OCI-LY7 (cell line): ENCODE measurements around the gene OXLD1. TPM values are rescaled to one million over a fixed set of nuclear protein-coding genes. Genes with fewer than 3 reads are reported as not detected.

Source experiments
- BruUV-seq: library from RNA; stranded (reverse); fragments of 400-500 nt; replicated peaks from 2 replicates; lab custom pipeline; 2021; lab: Mats Ljungman, UMichigan
- CTCF ChIA-PET: fragments of 300-600 bp; sonication (Branson Sonifier 250); formaldehyde crosslinking; loops from one replicate; lab custom pipeline; 2022; ENCODE audit warnings: antibody characterized with exemption; ENCODE audit not compliant: unreplicated experiment; lab: Charles Lee
- POLR2A ChIA-PET: fragments of 300-600 bp; sonication (Branson Sonifier 250); formaldehyde crosslinking; loops from one replicate; lab custom pipeline; 2022; ENCODE audit warnings: antibody characterized with exemption; lab: Charles Lee
- DNase-seq: peaks from one replicate; pipeline ENCODE4 v3.0.0-alpha.2; 2015; ENCODE audit warnings: low spot score
- H2AFZ ChIP-seq: fragments of 200-600 bp; sonication (generic), shearing (Covaris generic); 2 replicates; pipeline ENCODE4 v1.6.1; 2014; ENCODE audit warnings: mild to moderate bottlenecking, antibody characterized with exemption, low read length, moderate library complexity
- H3K27ac ChIP-seq: fragments of 200-600 bp; sonication (generic); 2 replicates; pipeline ENCODE4 v1.5.1; 2014; ENCODE audit warnings: mixed run types, low read depth, mild to moderate bottlenecking, moderate library complexity, low read length, inconsistent platforms; ENCODE audit not compliant: poor library complexity, severe bottlenecking
- H3K36me3 ChIP-seq: fragments of 200-600 bp; sonication (generic); 2 replicates; pipeline ENCODE4 v1.6.1; 2014; ENCODE audit warnings: mild to moderate bottlenecking, antibody characterized with exemption, low read length, moderate library complexity, mixed read lengths; ENCODE audit not compliant: insufficient read depth
- H3K4me1 ChIP-seq: fragments of 200-600 bp; sonication (generic); 2 replicates; pipeline ENCODE4 v1.5.1; 2014; ENCODE audit warnings: mild to moderate bottlenecking, low read length; ENCODE audit not compliant: insufficient read depth, poor library complexity, severe bottlenecking
- H3K4me2 ChIP-seq: fragments of 200-600 bp; sonication (generic); 2 replicates; pipeline ENCODE4 v1.6.1; 2014; ENCODE audit warnings: mild to moderate bottlenecking, low read length
- H3K4me3 ChIP-seq: fragments of 200-600 bp; sonication (generic); 2 replicates; pipeline ENCODE4 v1.5.1; 2014; ENCODE audit warnings: mild to moderate bottlenecking, low read depth, low read length; ENCODE audit not compliant: poor library complexity, severe bottlenecking
- H3K79me2 ChIP-seq: fragments of 200-600 bp; sonication (generic); 2 replicates; pipeline ENCODE4 v1.6.1; 2016; ENCODE audit warnings: low read depth, mild to moderate bottlenecking, low read length, moderate library complexity, mixed read lengths; ENCODE audit not compliant: insufficient read depth
- H3K9me2 ChIP-seq: fragments of 200-600 bp; sonication (generic); 2 replicates; pipeline ENCODE4 v1.6.1; 2016; ENCODE audit warnings: mild to moderate bottlenecking, low read length, mixed read lengths; ENCODE audit not compliant: insufficient read depth
- H3K9me3 ChIP-seq: fragments of 200-600 bp; sonication (generic); 2 replicates; pipeline ENCODE4 v1.6.1; 2014; ENCODE audit warnings: mild to moderate bottlenecking, mixed run types, low read length, mixed read lengths
- H4K20me1 ChIP-seq: fragments of 200-600 bp; sonication (generic); 2 replicates; pipeline ENCODE4 v1.6.1; 2014; ENCODE audit warnings: mild to moderate bottlenecking, antibody characterized with exemption, low read length, moderate library complexity, mixed read lengths; ENCODE audit not compliant: insufficient read depth
- EZH2phosphoT487 ChIP-seq: fragments of 200-600 bp; sonication (generic); IDR thresholded peaks from 2 replicates; pipeline ENCODE4 v1.6.1; 2018; ENCODE audit warnings: low read depth, borderline replicate concordance, mild to moderate bottlenecking, mixed run types, antibody characterized with exemption, low read length, moderate library complexity, mixed read lengths
- intact Hi-C: fragments of 100-400 bp; cut with micrococcal nuclease; formaldehyde crosslinking; loops from one replicate; pipeline ENCODE4 v1.10.0; 2022; ENCODE audit not compliant: unreplicated experiment
- total RNA-seq, 2 experiments: library from RNA; depleted of rRNA in 1 of 2; stranded (reverse); fragments of >200 nt in 1 of 2; shearing (Covaris generic) in 1 of 2; gene quantifications; 2 replicates each; pipeline ENCODE4 v1.2.3, GENCODE V29; 2014 to 2022
- TF ChIP-seq, protein P1 (sequence below): fragments of 200-600 bp; sonication (generic); conservative IDR thresholded peaks from 2 replicates; pipeline ENCODE4 v1.5.1; 2014; ENCODE audit warnings: mild to moderate bottlenecking, antibody characterized with exemption, low read length, moderate library complexity, mixed read lengths

OXLD1 gene
- total RNA-seq, 2 experiments from 2014 or later: 116 to 151 TPM

GRCh38 chr17:81713004-81713555 lies 46.7 kb upstream of the OXLD1 start:
- intact Hi-C loops: loop anchor here (2.0 kb wide), 1 partner anchor 214 kb away; the partner anchor contains the start of gene MAFG
- Histone ChIP-seq H3K27ac (peak overlapping the region; percentile 28), H3K9me2 (no peaks in the 10 kb centered on the region), H3K79me2 (peaks cover 8% of the 10 kb centered on the region; the same call in 1 of the 2 replicates), H3K9me3 (no peaks in the 10 kb centered on the region), H3K4me3 (peak overlapping the region; percentile 76), H3K36me3 (peaks cover 35% of the 10 kb centered on the region), H2AFZ (peak overlapping the region; percentile 19; the same call in 1 of the 2 replicates), H3K4me1 (peaks cover 27% of the 10 kb centered on the region), H3K4me2 (peak overlapping the region; percentile 93), H4K20me1 (no peaks in the 10 kb centered on the region)
- ChIA-PET POLR2A (interaction anchor here (1.5 kb wide), 1 partner anchor 10 kb away, joined by 10 read pairs; the partner anchor contains the start of gene MRPL12), CTCF (no interaction called here)
- BruUV-seq: no TSS peak
- no peak for DNase-seq
- TF ChIP-seq, protein P1, sequence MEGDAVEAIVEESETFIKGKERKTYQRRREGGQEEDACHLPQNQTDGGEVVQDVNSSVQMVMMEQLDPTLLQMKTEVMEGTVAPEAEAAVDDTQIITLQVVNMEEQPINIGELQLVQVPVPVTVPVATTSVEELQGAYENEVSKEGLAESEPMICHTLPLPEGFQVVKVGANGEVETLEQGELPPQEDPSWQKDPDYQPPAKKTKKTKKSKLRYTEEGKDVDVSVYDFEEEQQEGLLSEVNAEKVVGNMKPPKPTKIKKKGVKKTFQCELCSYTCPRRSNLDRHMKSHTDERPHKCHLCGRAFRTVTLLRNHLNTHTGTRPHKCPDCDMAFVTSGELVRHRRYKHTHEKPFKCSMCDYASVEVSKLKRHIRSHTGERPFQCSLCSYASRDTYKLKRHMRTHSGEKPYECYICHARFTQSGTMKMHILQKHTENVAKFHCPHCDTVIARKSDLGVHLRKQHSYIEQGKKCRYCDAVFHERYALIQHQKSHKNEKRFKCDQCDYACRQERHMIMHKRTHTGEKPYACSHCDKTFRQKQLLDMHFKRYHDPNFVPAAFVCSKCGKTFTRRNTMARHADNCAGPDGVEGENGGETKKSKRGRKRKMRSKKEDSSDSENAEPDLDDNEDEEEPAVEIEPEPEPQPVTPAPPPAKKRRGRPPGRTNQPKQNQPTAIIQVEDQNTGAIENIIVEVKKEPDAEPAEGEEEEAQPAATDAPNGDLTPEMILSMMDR: no peak
- no peak for TF ChIP-seq EZH2phosphoT487

DNA sequence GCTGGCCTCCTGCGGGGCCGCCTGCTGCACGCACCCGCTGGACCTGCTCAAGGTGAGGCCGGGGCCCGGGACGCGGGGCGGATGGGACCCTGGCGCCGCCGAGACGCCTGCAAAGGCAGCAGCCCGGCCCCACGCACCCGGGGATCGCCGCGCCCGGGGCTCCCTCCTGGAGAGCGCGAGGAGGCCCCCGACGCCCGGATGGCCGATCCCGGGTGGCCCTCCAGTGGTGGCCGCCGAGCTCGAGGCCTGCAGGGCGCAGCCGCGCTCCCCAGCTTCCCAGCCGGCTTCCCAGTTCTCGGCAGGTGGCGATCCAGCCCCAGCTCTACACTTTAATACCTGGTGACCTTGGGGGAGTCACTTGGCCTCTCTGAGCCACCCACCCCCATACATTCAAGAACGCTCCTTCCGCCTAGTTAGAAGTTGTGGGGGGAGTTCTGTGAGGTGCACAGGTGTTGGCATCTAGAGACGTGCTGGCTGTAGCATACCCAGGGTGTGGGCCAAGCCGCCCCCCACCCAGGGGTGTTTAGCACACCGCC lies 46.1 kb upstream of the OXLD1 start:
- CTCF ChIA-PET: no interaction called here
- peak overlapping the region; percentile 19; the same call in 1 of the 2 replicates for H2AFZ ChIP-seq

More for the DNA sequence above, 46.1 kb upstream of the OXLD1 start:
- H3K4me2 ChIP-seq: peak overlapping the region; percentile 93
- no peaks in the 10 kb centered on the region for H3K9me2 ChIP-seq
- no peak for TF ChIP-seq EZH2phosphoT487
- TF ChIP-seq, protein P1: peak; percentile 40; the same call in 1 of the 2 replicates
- peak overlapping the region; percentile 76 for H3K4me3 ChIP-seq
- no peaks in the 10 kb centered on the region for H4K20me1 ChIP-seq
- H3K4me1 ChIP-seq: peaks cover 27% of the 10 kb centered on the region
- POLR2A ChIA-PET: interaction anchor here (1.5 kb wide), 1 partner anchor 10 kb away, joined by 10 read pairs; the partner anchor contains the start of gene MRPL12
- H3K27ac ChIP-seq: peak overlapping the region; percentile 28
- DNase-seq: peak; percentile 62
- no TSS peak for BruUV-seq
- H3K36me3 ChIP-seq: peaks cover 35% of the 10 kb centered on the region
- no peaks in the 10 kb centered on the region for H3K9me3 ChIP-seq
- intact Hi-C loops: loop anchor here (2.0 kb wide), 1 partner anchor 214 kb away; the partner anchor contains the start of gene MAFG
- H3K79me2 ChIP-seq: peaks cover 8% of the 10 kb centered on the region; the same call in 1 of the 2 replicates
